HCT116 (cell line): ENCODE data around the gene ZNF239. TPM values are rescaled to one million over a fixed set of nuclear protein-coding genes. Genes with fewer than 3 reads are reported as not detected.

Experiments used
- ATAC-seq: fragments of 200-7000 bp; cut with Tn5 transposase; 2 replicates; pipeline ENCODE4 v1.9.1; 2020; ENCODE audit warnings: mild to moderate bottlenecking, moderate library complexity
- BruUV-seq: library from RNA; stranded (reverse); fragments of 400-500 nt; replicated peaks from 2 replicates; lab custom pipeline; 2021; lab: Mats Ljungman, UMichigan
- CTCF ChIA-PET: fragments of 300-600 bp; sonication (Branson Sonifier 250); formaldehyde crosslinking; loops from one replicate; lab custom pipeline; 2021; ENCODE audit warnings: antibody characterized with exemption; lab: Charles Lee
- POLR2A ChIA-PET: fragments of 300-600, 350-600 bp; sonication (Branson Sonifier 250); formaldehyde crosslinking; loops from one replicate; lab custom pipeline; 2021; ENCODE audit warnings: antibody characterized with exemption; lab: Charles Lee
- RAD21 ChIA-PET, 2 experiments: fragments of 300-600 bp; sonication (Branson Sonifier 250); formaldehyde crosslinking; loops; one replicate each; lab custom pipeline; 2023; ENCODE audit warnings: low total read pairs in 2 of 2; ENCODE audit not compliant: uncharacterized antibody in 2 of 2, unreplicated experiment in 2 of 2, low non-redundant PET in 1 of 2; lab: Charles Lee
- DNase-seq: peaks from one replicate; pipeline ENCODE4 v3.0.0-alpha.2; 2010; ENCODE audit warnings: low read depth, low spot score
- H2AFZ ChIP-seq: fragments of 200-600 bp; shearing (Covaris generic), sonication (generic); 2 replicates; pipeline ENCODE4 v1.6.1; 2017; ENCODE audit warnings: low read depth, mixed run types, mixed read lengths, antibody characterized with exemption, low read length; ENCODE audit not compliant: poor library complexity, severe bottlenecking
- H3K27ac ChIP-seq: 2 replicates; pipeline ENCODE4 v1.5.1; 2012; ENCODE audit warnings: low read depth, low read length
- H3K27me3 ChIP-seq: fragments of 200-600 bp; sonication (generic); 2 replicates; pipeline ENCODE4 v1.6.1; 2016; ENCODE audit warnings: mixed run types, low read length, mixed read lengths; ENCODE audit not compliant: insufficient read depth
- H3K36me3 ChIP-seq, 2 experiments: fragments of 200-500 bp in 1 of 2; fragments of 200-600 bp in 1 of 2; sonication (Bioruptor generic) in 1 of 2; sonication (generic) in 1 of 2; 2 replicates each; pipeline versions ENCODE4 v1.5.1 to v1.6.1; 2014 to 2016; ENCODE audit warnings: low read length in 2 of 2, inconsistent platforms in 1 of 2, mixed read lengths in 1 of 2, mixed run types in 1 of 2; ENCODE audit not compliant: insufficient read depth in 2 of 2, control insufficient read depth in 1 of 2
- H3K4me1 ChIP-seq, 2 experiments: fragments of 200-600 bp in 1 of 2; sonication (generic) in 1 of 2; 2 replicates each; pipeline versions ENCODE4 v1.5.1 to v1.6.1; 2012 to 2017; ENCODE audit warnings: low read length in 2 of 2, inconsistent platforms in 1 of 2, mild to moderate bottlenecking in 1 of 2, mixed read lengths in 1 of 2, mixed run types in 1 of 2, moderate library complexity in 1 of 2; ENCODE audit not compliant: insufficient read depth in 2 of 2, control insufficient read depth in 1 of 2
- H3K4me2 ChIP-seq: fragments of 200-600 bp; sonication (generic); 2 replicates; pipeline ENCODE4 v1.6.1; 2017; ENCODE audit warnings: mixed run types, low read length, mixed read lengths
- H3K4me3 ChIP-seq, 2 experiments: fragments of 200-600 bp in 1 of 2; sonication (generic) in 1 of 2; replicated peaks in 1 of 2; 2 replicates each; pipeline ENCODE4 v1.5.1; 2011 to 2016; ENCODE audit warnings: low read length in 2 of 2, control low read depth in 1 of 2, low read depth in 1 of 2, mild to moderate bottlenecking in 1 of 2, mixed read lengths in 1 of 2, mixed run types in 1 of 2
- H3K79me2 ChIP-seq: fragments of 200-600 bp; sonication (generic); 2 replicates; pipeline ENCODE4 v1.6.1; 2017; ENCODE audit warnings: mild to moderate bottlenecking, mixed run types, low read length, moderate library complexity, mixed read lengths; ENCODE audit not compliant: insufficient read depth
- H3K9ac ChIP-seq: fragments of 200-600 bp; sonication (generic); 2 replicates; pipeline ENCODE4 v1.6.1; 2016; ENCODE audit warnings: low read length, mixed read lengths
- H3K9me2 ChIP-seq: fragments of 200-600 bp; sonication (generic), shearing (Covaris generic); 2 replicates; pipeline ENCODE4 v1.6.1; 2017; ENCODE audit warnings: mixed run types, mild to moderate bottlenecking, moderate library complexity; ENCODE audit not compliant: insufficient read depth
- H3K9me3 ChIP-seq, 2 experiments: fragments of 200-500 bp in 1 of 2; fragments of 200-600 bp in 1 of 2; sonication (Bioruptor generic) in 1 of 2; sonication (generic) in 1 of 2; 2 replicates each; pipeline ENCODE4 v1.6.1; 2014 to 2017; ENCODE audit warnings: low read length in 2 of 2, mixed read lengths in 2 of 2, inconsistent platforms in 1 of 2, low read depth in 1 of 2, mild to moderate bottlenecking in 1 of 2, mixed run types in 1 of 2, moderate library complexity in 1 of 2; ENCODE audit not compliant: control insufficient read depth in 1 of 2, insufficient read depth in 1 of 2
- H4K20me1 ChIP-seq: fragments of 200-600 bp; sonication (generic), shearing (Covaris generic); 2 replicates; pipeline ENCODE4 v1.6.1; 2017; ENCODE audit warnings: mixed run types, mild to moderate bottlenecking, moderate library complexity; ENCODE audit not compliant: insufficient read depth
- ATF3 ChIP-seq: IDR thresholded peaks from 2 replicates; pipeline ENCODE4 v1.6.1; 2012
- CBX3 ChIP-seq: IDR thresholded peaks from 2 replicates; pipeline ENCODE4 v1.6.1; 2012; ENCODE audit warnings: low read depth
- CEBPB ChIP-seq: IDR thresholded peaks from 2 replicates; pipeline ENCODE4 v1.6.1; 2012; ENCODE audit warnings: low read depth
- EGR1 ChIP-seq: IDR thresholded peaks from 2 replicates; pipeline ENCODE4 v1.6.1; 2012; ENCODE audit warnings: low read depth
- ELF1 ChIP-seq: IDR thresholded peaks from 2 replicates; pipeline ENCODE4 v1.6.1; 2012; ENCODE audit warnings: low read depth, borderline replicate concordance
- EZH2 ChIP-seq: fragments of 200-600 bp; sonication (generic); IDR thresholded peaks from 2 replicates; pipeline ENCODE4 v1.6.1; 2017; ENCODE audit warnings: antibody characterized with exemption, mixed run types
- EZH2phosphoT487 ChIP-seq: fragments of 200-600 bp; IDR thresholded peaks from 2 replicates; pipeline ENCODE4 v1.6.1; 2018; ENCODE audit warnings: antibody characterized with exemption, borderline replicate concordance
- FOSL1 ChIP-seq: IDR thresholded peaks from 2 replicates; pipeline ENCODE4 v1.6.1; 2012; ENCODE audit warnings: low read depth
- JUND ChIP-seq: IDR thresholded peaks from 2 replicates; pipeline ENCODE4 v1.6.1; 2012
- MAX ChIP-seq: IDR thresholded peaks from 2 replicates; pipeline ENCODE4 v1.6.1; 2012
- POLR2A ChIP-seq: IDR thresholded peaks from 2 replicates; pipeline ENCODE4 v1.7.0; 2011; ENCODE audit warnings: borderline replicate concordance; ENCODE audit not compliant: insufficient read depth, insufficient read length; ENCODE audit errors: extremely low read depth
- POLR2AphosphoS5 ChIP-seq: IDR thresholded peaks from 2 replicates; pipeline ENCODE4 v1.6.1; 2011; ENCODE audit warnings: mild to moderate bottlenecking, low read depth, low read length, moderate library complexity
- RAD21 ChIP-seq: IDR thresholded peaks from 2 replicates; pipeline ENCODE4 v1.6.1; 2012; ENCODE audit warnings: low read depth, mild to moderate bottlenecking
- REST ChIP-seq: IDR thresholded peaks from 2 replicates; pipeline ENCODE4 v1.6.1; 2012; ENCODE audit warnings: low read depth
- SIN3A ChIP-seq: IDR thresholded peaks from 2 replicates; pipeline ENCODE4 v1.6.1; 2012; ENCODE audit warnings: low read depth
- SRF ChIP-seq: IDR thresholded peaks from 2 replicates; pipeline ENCODE4 v1.6.1; 2012; ENCODE audit warnings: low read depth
- TCF7L2 ChIP-seq: IDR thresholded peaks from 2 replicates; pipeline ENCODE4 v1.7.0; 2011; ENCODE audit warnings: borderline replicate concordance, inconsistent platforms; ENCODE audit not compliant: insufficient read depth, insufficient read length; ENCODE audit errors: extremely low read depth
- ZBTB33 ChIP-seq: IDR thresholded peaks from 2 replicates; pipeline ENCODE4 v1.6.1; 2011; ENCODE audit warnings: mild to moderate bottlenecking, low read length, moderate library complexity; ENCODE audit not compliant: insufficient replicate concordance; ENCODE audit errors: extremely low read depth
- ZFX ChIP-seq: fragments of 450-650 bp; IDR thresholded peaks from 2 replicates; pipeline ENCODE4 v1.6.1; 2017
- ZNF274 ChIP-seq: fragments of 200-500 bp; sonication (Bioruptor generic); IDR thresholded peaks from 2 replicates; pipeline ENCODE4 v1.6.1; 2014; ENCODE audit warnings: mild to moderate bottlenecking, low read depth, low read length, inconsistent platforms
- intact Hi-C: fragments of 100-400 bp; cut with micrococcal nuclease; formaldehyde crosslinking; loops from 2 replicates; pipeline ENCODE4 v1.10.0; 2022
- total RNA-seq: library from RNA; stranded (reverse); gene quantifications from one replicate; pipeline ENCODE4 v1.2.1, GENCODE V29; 2021; ENCODE audit not compliant: unreplicated experiment

Gene ZNF239
- total RNA-seq, 1 experiment from 2014 or later: 4.4 TPM

GRCh38 chr10:43595739-43596298 is 21.4 kb upstream of the ZNF239 start (continued):
- TF ChIP-seq POLR2A (no peak), RAD21 (no peak), ATF3 (no peak), ZFX (no peak), EZH2 (no peak), TCF7L2 (no peak), FOSL1 (no peak), SRF (no peak), ZNF274 (no peak), ZBTB33 (no peak), MAX (no peak)

- CTCF ChIA-PET: no interaction called here
- Histone ChIP-seq H4K20me1 (no peaks in the 10 kb centered on the region), H3K79me2 (no peaks in the 10 kb centered on the region), H3K9ac (no peak overlapping the region), H3K27ac (no peak overlapping the region), H3K27me3 (no peaks in the 10 kb centered on the region), H3K4me2 (no peak overlapping the region; the same call in 1 of the 2 replicates), H2AFZ (no peak overlapping the region), H3K9me3 (no peaks in the 10 kb centered on the region; a peak in 1 of 4 replicates), H3K4me3 (no peak overlapping the region), H3K9me2 (no peaks in the 10 kb centered on the region), H3K4me1 (no peaks in the 10 kb centered on the region), H3K36me3 (no peaks in the 10 kb centered on the region)
- ATAC-seq: no peak
- intact Hi-C loops: no loop called here
- RAD21 ChIA-PET: no interaction called here
- DNase-seq: no peak
- POLR2A ChIA-PET: no interaction called here
- no TSS peak for BruUV-seq
- TF ChIP-seq CEBPB (no peak), SIN3A (no peak), REST (no peak), TCF7L2 (no peak), CBX3 (no peak), ZFX (no peak), ELF1 (no peak), EGR1 (no peak), POLR2AphosphoS5 (no peak), EZH2phosphoT487 (no peak), JUND (no peak)
Measured at GRCh38 chr10:43594944-43595589, 20.7 kb upstream of the ZNF239 start.
